PC-3 (cell line): ENCODE measurements around the gene ATIC.

Experiments
- CTCF ChIP-seq: fragments of 300-600 bp; sonication (generic); conservative IDR thresholded peaks from 2 replicates; pipeline ENCODE4 v1.5.1; 2017; ENCODE audit warnings: antibody characterized with exemption, low read depth, mild to moderate bottlenecking, low read length
- EZH2 ChIP-seq: fragments of 300-600 bp; sonication (generic); IDR thresholded peaks from one replicate; pipeline ENCODE4 v1.6.1; 2017; ENCODE audit warnings: antibody characterized with exemption, mild to moderate bottlenecking, low read length; ENCODE audit not compliant: unreplicated experiment
- EZH2phosphoT487 ChIP-seq: fragments of 300-600 bp; sonication (generic); IDR thresholded peaks from 2 replicates; pipeline ENCODE4 v1.6.1; 2018; ENCODE audit warnings: mild to moderate bottlenecking, antibody characterized with exemption, low read length, borderline replicate concordance

- TF ChIP-seq CTCF (no peak), EZH2 (no peak), EZH2phosphoT487 (no peak)
Measured at GRCh38 chr2:215384710-215385109, 72.9 kb downstream of the ATIC start.
